GM19468 (cell line): ENCODE results near the gene ZNF350.
"Not testable (repeated sequence)": the region's sequence is repeated elsewhere in the genome, so short reads cannot be mapped to it uniquely, and the experiment has no call there.

ENCODE experiments used
- ATAC-seq: cut with Tn5 transposase; IDR thresholded peaks from one replicate; pipeline ENCODE4 v1.9.1; 2021; ENCODE audit warnings: mild to moderate bottlenecking, moderate library complexity, moderate number of reproducible peaks; ENCODE audit not compliant: unreplicated experiment; ENCODE audit errors: extremely low read depth

ZNF350 gene

DNA sequence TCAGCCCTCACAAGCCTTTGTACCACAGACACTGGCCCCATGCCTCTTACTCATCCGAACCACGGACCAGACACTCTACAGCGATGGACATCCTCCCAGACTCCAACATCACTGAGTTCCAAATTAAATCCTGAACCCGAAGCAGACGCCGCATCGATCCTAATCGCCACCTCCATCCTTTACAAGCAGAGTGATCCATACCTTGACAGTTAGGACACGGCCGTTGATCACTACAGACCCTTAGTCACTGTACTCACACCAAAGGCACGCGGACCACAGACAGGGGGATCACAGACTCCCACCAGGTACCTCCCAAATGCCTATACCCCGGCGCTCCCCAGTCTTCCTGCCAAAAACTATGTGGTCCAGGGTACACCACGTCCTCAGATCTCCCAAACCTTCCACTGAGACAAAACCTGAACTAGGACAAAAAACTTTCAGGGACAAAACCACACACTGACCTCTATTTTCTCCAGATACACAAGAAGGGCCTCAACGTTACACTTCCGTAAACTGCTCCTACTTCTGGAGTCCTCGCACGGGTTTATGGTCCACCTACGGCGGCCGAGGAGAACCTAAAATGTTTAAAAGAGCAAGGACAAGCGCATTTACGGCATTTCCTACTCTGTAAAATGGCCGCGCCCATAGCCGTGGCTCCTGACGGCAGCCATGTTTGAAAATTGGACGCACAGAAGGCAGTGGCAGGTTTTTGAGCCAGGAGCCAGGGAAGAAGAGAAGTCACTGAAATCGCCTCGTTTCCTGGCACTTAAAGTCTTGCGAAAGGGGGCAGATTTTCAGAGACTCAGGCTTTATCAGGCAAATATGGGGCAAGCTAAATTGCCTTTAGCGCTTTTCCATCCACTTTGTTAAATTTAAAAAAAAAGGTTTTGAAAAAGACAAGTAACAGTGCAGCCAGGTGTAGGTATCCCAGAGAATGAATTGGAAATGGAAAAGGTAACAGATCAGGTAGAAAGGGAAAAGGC, at the start of gene ZNF350:
Gene ZNF350 (minus strand): TSS at position 532 of the 983 bp plus-strand sequence. CDS start 12,480 bp downstream, outside the sequence.
- peak; percentile 81 for ATAC-seq

DNA sequence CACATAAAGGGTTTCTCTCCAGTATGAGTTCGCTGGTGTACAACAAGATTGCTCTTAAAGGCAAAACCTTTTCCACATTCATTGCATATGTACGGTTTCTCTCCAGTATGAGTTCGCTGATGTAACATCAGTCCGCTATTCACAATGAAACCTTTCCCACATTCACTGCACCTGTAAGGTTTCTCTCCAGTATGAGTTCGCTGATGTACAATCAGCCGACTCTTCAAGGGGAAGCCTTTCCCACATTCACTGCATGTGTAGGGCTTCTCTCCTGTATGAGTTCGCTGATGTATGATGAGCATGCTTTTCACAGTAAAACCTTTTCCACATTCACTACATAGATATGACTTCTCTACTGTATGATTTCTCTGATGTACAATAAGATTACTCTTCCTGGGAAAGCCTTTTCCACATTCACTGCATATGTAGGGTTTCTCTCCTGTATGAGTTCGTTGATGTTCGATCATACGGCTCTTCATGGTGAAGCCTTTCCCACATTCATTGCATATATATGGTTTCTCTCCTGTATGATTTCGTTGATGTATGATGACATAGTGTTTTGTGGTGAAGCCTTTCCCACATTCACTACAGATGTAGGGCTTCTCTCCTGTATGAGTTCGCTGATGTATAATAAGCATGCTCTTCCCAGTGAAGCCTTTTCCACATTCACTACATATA, 47.5 kb upstream of the ZNF350 start:
- no peak for ATAC-seq

DNA sequence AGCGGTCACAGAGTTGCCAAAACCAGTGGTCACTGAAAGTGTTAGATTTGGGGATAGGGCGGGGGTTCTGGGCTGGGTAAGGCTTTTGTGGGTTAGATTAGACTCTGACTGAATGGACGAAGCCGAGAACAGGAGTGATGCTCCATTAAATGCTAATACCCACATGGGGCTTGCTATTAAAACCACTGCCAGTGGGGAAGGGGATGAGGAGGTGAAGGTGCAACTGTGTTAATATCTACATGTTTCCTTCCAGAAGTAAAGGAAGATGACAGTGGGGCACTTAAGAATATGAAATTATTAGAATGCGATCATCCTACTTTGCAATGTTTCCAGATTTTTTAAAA, 42.1 kb upstream of the ZNF350 start:
- no peak for ATAC-seq

DNA sequence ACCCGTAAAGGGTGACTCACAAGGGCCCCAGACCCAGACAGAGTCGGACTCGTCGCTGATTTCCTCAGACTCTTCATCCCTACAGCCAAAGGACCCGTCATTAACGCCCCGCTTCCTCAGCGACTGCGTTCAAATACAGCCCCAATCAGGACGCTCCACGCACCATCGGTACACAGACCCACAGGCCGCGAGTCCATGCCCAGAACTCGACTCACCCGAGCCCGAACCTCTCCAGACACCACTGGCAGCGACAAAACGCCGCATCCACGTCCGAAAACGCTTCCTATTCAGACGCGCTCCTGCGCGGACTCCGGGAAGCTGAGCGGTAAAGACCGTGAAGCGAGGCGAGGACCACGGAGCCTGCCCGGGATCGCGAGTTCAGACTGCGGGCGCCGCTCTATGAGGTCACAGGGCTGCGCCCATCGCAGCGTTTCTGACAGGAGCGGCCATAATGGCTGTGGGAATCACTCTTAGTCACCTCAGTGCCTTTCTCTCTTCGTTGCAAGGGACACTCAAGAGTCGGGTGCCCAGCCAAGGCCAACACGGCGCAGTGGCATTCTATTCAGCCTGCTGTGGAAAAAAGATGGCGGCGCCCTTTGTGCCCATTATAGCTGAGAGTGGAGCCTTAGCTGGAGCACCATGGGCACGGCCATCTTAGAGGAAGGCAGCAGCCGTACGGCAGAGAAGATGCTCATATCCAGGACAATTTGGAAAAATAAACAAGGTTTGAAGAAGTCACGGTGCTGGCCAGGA, 41.6 kb upstream of the ZNF350 start, which contains the start of gene ZNF614:
Gene ZNF614 (minus strand): TSS at position 353 of the 753 bp plus-strand sequence. CDS start 2,634 bp downstream, outside the sequence.
- peak; percentile 47 for ATAC-seq

DNA sequence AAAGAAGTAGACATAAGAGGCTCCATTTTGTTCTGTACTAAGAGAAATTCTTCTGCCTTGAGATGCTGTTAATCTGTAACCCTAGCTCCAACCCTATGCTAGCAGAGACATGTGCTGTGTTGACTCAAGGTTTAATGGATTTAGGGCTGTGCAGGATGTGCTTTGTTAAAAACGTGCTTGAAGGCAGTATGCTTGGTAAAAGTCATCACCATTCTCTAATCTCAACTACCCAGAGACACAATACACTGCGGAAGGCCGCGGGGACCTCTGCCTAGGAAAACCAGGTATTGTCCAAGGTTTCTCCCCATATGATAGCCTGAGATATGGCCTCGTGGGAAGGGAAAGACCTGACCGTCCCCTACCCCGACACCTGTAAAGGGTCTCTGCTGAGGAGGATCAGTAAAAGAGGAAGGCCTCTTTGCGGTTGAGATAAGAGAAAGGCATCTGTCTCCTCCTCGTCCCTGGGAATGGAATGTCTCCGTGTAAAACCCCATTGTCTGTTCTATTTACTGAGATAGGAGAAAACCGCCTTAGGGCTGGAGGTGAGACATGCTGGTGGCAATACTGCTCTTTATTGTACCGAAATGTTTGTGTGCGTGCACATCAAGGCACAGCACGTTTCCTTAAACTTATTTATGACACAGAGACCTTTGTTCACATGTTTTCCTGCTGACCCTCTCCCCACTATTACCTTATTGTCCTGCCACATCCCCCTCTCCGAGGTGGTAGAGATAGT, 39.8 kb upstream of the ZNF350 start:
- ATAC-seq: not testable (repeated sequence)

DNA sequence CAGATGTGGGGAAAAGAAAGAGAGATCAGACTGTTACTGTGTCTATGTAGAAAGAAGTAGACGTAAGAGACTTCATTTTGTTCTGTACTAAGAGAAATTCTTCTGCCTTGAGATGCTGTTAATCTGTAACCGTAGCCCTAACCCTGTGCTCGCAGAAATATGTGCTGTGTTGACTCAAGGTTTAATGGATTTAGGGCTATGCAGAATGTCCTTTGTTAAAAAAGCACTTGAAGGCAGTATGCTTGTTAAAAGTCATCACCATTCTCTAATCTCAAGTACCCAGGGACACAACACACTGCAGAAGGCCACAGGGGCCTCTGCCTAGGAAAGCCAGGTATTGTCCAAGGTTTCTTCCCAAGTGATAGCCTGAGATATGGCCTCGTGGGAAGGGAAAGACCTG, 37.8 kb upstream of the ZNF350 start:
- not testable (repeated sequence) for ATAC-seq

DNA sequence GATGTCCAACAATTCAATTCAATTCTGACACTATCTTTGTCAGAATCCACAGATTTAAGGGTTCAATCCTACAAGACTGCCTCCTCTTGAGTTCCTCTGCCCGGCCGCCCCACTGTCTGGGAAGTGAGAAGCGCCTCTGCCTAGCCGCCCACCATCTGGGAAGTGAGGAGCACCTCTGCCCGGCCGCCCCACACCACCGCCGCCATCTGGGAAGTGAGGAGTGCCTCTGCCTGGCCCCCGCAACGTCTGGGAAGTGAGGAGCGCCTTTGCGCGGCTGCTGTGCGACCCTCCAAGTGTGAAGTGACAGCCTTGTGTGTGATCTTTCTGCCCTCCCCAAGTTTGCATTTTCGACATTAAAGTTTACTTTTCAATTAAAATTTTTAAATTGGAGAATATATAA, 35.6 kb upstream of the ZNF350 start:
- ATAC-seq: no peak

DNA sequence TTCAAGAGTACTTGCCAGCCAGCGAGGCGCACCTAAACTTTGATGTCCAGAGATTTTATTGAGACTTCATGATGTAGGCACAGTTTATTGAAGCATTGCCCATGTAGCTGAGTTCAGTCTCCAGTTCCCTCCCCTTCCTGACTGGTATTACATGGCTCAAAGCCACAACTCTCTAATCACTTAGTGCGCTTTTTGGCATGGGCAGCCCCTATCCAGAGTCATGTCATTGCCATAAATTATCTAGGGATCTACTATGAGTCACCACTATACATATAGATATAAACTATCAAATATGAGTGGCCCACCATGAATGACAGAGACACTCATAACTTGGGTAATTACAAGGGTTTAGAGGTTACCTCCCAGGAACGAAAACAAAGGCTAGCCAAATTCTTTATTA, 33.9 kb upstream of the ZNF350 start:
- no peak for ATAC-seq

DNA sequence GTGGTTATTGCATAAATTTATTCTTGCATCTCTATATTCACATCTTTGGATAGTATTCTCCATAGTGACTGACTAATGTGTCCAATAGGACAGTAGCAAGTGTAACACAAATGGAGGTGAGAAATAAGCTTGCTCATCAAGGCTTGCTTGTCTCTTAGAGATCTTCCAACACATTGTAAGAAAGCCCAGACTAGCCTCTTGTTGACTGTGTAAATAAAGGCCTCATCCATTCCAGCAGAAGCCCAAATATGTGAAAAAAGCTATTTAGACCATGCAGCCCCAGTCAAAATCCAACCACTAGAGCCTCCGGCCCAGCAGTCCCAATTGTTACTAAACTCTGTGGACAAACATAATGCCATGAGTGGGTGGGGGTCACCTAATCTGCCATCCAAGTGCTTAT, 24.0 kb upstream of the ZNF350 start:
- ATAC-seq: no peak

DNA sequence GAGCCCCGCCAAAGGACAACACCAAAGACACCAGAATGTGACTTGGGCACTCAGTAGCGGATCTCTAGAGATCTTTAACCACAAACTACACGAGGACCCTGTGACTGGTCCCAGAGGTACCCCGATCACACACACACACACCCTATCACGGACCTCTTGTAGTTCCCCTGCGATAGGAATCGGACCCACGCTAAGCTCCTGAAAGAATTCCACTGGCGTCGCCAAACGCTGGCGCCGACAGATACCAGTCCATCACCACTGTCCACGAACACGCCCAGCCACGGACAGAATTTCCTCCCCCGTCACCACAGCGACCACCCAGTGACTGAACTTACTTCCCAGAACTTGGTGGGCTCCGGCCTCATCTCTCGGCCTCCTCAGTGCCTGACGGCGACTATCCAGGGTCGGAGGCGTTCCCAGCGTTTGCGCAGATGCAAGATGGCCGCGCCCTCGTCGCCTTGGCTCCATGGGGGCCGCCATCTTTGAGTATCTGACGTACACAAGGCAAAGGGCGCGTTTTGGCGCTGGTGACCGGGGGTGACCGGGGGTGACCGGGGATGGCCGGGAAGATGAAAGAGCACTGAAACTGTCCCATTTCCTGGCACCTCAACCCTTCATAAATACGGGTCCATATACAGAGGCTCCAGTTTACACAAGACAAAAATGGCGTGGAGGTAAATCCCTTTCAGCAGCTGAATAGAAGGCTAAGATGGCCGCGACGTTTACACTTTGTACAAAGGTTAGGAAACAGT, 21.3 kb upstream of the ZNF350 start, which contains the start of gene ZNF615:
Gene ZNF615 (minus strand): TSS at position 406 of the 752 bp plus-strand sequence. CDS start 4,500 bp downstream, outside the sequence.
- ATAC-seq: peak; percentile 49

DNA sequence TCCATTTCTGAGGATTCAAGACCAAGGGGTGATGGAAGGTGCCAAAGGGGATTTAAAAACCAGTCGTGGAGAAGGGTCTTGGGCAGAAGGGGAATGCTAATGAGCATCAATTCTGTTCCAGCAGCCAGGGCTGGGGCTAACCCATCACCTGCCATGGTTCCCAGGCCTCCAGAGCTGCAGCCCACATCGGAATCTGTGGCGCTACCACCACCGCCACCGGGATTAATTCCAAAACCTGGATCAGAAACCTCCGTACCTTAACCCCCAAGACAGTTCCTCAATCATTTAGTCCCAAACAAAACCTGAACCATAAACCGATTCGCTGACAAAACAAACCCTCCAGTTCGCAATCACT, 20.8 kb upstream of the ZNF350 start:
- ATAC-seq: no peak

DNA sequence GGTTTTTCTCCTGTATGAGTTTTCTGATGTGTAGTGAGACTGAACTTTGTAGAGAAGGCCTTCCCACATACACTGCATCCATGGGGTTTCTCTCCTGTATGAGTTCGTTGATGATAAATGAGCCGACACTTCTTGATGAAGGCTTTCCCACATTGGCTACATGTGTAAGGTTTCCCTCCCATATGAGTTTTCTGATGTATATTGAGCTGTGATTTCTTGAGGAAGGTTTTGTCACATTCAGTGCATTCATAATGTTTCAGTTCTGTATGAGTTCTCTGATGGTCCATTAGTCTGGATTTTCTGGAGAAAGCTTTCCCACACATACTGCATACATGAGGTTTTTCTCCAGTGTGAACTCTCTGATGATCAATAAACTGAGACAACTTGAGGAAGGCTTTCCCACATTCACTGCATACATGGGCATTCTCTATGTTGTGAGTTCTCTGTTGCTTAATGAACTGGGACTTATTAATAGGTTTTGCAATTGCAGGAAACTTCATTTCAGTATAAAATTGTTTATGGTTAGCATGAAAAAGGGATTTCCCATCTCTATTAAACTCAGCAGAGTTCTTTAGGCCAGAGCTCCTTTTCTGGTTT, 7.5 kb upstream of the ZNF350 start:
- ATAC-seq: no peak

DNA sequence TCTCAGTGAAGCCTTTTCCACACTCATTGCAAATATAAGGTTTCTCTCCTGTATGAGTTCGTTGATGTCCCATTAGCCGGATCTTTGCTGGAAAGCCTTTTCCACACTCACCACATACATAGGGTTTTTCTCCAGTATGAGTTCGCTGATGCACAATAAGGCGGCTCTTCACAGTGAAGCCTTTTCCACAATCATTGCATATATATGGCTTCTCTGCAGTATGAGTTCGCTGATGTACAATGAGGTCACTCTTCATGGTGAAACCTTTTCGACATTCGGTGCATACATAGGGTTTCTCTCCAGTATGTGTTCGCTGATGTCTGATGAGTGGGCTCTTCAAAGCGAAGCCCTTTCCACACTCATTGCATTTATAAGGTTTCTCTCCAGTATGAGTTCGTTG, 6.8 kb upstream of the ZNF350 start:
- ATAC-seq: no peak

DNA sequence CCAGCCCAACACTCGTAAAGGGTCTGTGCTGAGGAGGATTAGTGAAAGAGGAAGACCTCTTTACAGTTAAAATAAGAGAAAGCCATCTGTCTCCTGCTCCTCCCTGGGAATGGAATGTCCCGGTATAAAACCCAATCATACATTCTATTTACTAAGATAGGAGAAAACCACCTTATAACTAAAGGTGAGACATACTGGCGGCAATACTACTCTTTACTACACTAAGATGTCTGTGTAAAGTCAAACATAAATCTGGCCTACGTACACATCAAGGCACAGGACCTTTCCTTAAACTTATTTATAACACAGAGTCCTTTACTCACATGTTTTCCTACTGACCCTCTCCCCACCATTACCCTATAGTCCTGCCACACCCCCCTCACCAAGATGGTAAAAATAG, 3.3 kb downstream of the ZNF350 start:
- no peak for ATAC-seq

DNA sequence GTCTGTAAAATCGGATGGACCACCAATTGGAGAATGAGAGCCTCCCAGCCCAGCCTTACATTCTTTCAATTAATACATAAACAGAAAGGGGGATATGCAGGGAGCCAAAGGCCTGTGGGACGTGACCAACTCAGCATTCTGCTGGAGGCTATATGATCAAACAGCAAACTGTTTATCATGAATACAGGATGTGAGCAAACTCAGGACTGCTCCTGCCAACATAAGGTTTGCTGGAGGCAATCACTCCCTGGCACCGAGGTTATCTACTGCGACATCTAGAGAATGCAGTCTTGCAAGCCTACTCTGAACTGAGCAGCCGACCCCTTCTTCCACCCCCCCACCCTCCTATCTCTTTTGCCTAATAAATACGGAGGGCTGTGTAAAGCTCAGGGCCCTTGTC, 5.7 kb downstream of the ZNF350 start:
- not testable (repeated sequence) for ATAC-seq

DNA sequence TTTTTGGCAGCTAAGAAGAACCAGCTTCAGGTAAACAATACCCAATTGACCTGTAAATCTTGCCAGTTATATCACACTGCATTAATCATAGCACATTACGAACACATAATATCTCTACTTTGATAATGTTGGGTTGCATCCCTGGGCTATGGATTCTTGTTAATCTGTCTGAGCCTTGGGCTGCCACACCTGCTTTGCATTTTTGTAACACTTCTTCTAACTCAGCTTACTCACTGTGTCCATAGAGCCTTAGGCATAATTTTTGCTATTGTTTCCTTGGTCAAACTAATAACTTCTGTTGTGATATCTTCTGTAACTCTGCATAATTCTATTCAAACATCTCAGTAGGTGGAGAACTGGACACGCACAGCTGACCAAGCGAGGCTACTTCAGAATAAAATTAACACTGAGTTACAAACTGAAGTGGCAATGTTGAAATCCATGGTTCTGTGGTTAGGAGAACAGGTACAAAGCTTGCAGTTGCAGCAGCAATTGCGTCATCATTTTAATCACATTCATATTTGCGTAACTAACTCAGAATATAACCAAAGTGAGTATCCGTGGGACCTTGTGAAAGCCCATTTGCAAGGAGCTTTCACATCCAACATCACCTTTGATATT, 6.4 kb downstream of the ZNF350 start:
- ATAC-seq: no peak

DNA sequence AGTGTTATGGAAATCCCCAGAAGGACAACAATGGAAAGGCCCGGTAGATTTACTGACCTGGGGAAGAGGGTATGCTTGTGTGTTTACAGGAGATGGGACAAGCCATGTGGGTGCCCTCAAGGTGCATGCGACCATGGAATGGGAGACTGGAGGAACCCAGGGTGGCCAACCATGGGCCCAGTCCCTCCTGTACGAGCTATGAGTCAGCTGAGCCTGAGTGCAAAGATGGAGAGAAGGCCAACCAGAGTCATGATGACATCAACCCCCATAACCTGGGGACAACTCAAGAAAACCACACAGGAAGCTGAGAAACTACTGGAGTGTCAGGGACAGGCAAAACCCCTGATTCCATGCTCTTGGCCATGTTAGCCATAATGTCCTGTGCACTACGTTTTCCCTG, 7.8 kb downstream of the ZNF350 start:
- ATAC-seq: no peak

DNA sequence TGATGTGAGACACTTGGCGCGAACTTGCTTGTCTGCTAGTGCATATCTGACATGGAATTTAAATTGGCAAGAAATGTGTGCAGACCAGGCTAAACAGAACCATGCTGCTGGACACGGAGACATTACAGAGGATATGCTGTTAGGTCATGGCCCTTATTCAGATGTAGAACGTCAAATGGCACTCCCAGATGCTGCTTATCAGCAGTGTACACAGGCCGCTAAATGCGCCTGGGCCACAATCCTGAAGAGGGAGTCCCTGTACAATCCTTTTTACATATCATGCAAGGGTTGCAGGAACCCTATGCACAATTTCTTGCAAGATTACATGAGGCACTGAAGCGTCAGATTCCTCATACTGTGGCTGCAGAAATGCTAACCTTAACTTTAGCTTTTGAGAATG, 9.3 kb downstream of the ZNF350 start:
- no peak for ATAC-seq
